Esophagus muscularis mucosa (tissue), 4 donors: ENCODE results near the gene SLC44A5.

Experiments
- EP300 ChIP-seq: sonication (generic); formaldehyde crosslinking; IDR thresholded peaks from one replicate; pipeline ENCODE4 v1.6.1; 2017; ENCODE audit warnings: antibody characterized with exemption
- POLR2A ChIP-seq: fragments of 450-650 bp; IDR thresholded peaks from one replicate; pipeline ENCODE4 v1.6.1; 2017; ENCODE audit warnings: antibody characterized with exemption, moderate library complexity, mild to moderate bottlenecking, low read depth
- POLR2AphosphoS5 ChIP-seq, 2 donors: sonication (generic); formaldehyde crosslinking; IDR thresholded peaks; one replicate each; pipeline ENCODE4 v1.6.1; 2017; ENCODE audit warnings: antibody characterized with exemption in 2 of 2
- TF ChIP-seq, protein P1 (sequence below), 3 experiments: fragments of 200-600 bp in 2 of 3; fragments of 450-650 bp in 1 of 3; sonication (generic) in 2 of 3; IDR thresholded peaks; one replicate each; pipeline ENCODE4 v1.5.1; 2017 to 2019; ENCODE audit warnings: antibody characterized with exemption in 3 of 3, mild to moderate bottlenecking in 2 of 3, moderate library complexity in 1 of 3

DNA sequence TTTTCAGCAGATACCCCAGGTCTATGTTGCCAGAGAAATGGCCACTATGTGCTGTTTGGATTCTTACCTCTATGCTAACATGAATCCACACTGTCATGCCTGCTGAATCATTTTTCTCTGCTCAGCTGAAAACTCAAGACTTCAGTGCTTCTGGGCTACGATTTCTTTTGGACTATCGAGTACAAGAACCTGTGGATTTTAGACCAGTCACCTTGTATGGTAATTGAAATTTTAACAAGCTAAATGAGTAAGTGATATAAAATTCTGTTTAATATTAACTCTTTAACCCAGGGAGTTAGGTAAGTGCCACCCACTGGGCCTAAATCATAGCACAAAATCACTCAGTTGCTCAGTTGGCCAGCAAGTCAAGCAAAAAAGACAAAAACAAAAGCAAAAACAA lies 440.9 kb downstream of the SLC44A5 start:
- TF ChIP-seq, protein P1, sequence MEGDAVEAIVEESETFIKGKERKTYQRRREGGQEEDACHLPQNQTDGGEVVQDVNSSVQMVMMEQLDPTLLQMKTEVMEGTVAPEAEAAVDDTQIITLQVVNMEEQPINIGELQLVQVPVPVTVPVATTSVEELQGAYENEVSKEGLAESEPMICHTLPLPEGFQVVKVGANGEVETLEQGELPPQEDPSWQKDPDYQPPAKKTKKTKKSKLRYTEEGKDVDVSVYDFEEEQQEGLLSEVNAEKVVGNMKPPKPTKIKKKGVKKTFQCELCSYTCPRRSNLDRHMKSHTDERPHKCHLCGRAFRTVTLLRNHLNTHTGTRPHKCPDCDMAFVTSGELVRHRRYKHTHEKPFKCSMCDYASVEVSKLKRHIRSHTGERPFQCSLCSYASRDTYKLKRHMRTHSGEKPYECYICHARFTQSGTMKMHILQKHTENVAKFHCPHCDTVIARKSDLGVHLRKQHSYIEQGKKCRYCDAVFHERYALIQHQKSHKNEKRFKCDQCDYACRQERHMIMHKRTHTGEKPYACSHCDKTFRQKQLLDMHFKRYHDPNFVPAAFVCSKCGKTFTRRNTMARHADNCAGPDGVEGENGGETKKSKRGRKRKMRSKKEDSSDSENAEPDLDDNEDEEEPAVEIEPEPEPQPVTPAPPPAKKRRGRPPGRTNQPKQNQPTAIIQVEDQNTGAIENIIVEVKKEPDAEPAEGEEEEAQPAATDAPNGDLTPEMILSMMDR (IDR thresholded peaks at IDR 0.05): no peak
- no peak for TF ChIP-seq POLR2AphosphoS5 (IDR thresholded peaks at IDR 0.05)
- TF ChIP-seq POLR2A: no peak
- TF ChIP-seq EP300: no peak
